PC-9 (cell line): ENCODE results near the gene ZBED4. TPM values are rescaled to one million over a fixed set of nuclear protein-coding genes. Genes with fewer than 3 reads are reported as not detected.

Experiments
- BruUV-seq: library from RNA; stranded (reverse); fragments of 400-500 nt; replicated peaks from 2 replicates; lab custom pipeline; 2021; lab: Mats Ljungman, UMichigan
- CTCF ChIA-PET: fragments of 300-600 bp; sonication (Branson Sonifier 250); formaldehyde crosslinking; loops from one replicate; lab custom pipeline; 2022; ENCODE audit warnings: antibody characterized with exemption; lab: Charles Lee
- POLR2A ChIA-PET: fragments of 300-600 bp; sonication (Branson Sonifier 250); formaldehyde crosslinking; loops from one replicate; lab custom pipeline; 2022; ENCODE audit warnings: antibody characterized with exemption; ENCODE audit not compliant: unreplicated experiment; lab: Charles Lee
- DNase-seq, 2 experiments: peaks; one replicate each; pipeline versions ENCODE4 v3.0.0 to v3.0.0-alpha.2; 2015 to 2022; ENCODE audit warnings: mixed read lengths in 1 of 2
- H2AFZ ChIP-seq: fragments of 200-600 bp; sonication (generic); 2 replicates; pipeline ENCODE4 v1.8.1; 2017; ENCODE audit warnings: antibody characterized with exemption
- H3F3A ChIP-seq: fragments of 200-600 bp; sonication (generic); 2 replicates; pipeline ENCODE4 v1.8.1; 2017; ENCODE audit warnings: antibody characterized with exemption, mild to moderate bottlenecking, low read depth; ENCODE audit not compliant: insufficient read depth
- H3K27ac ChIP-seq: fragments of 200-600 bp; sonication (generic); 2 replicates; pipeline ENCODE4 v1.6.1; 2016; ENCODE audit warnings: mixed run types
- H3K27me3 ChIP-seq: fragments of 200-600 bp; sonication (generic); 2 replicates; pipeline ENCODE4 v1.6.1; 2016; ENCODE audit warnings: low read depth, mixed run types; ENCODE audit not compliant: insufficient read depth
- H3K36me3 ChIP-seq: fragments of 200-600 bp; sonication (generic); 2 replicates; pipeline ENCODE4 v1.6.1; 2016; ENCODE audit warnings: low read depth, mixed run types
- H3K4me1 ChIP-seq: fragments of 200-600 bp; sonication (generic); replicated peaks from 2 replicates; pipeline ENCODE4 v1.6.1; 2016; ENCODE audit warnings: mixed run types; ENCODE audit not compliant: insufficient read depth
- H3K4me2 ChIP-seq: fragments of 200-600 bp; sonication (generic); 2 replicates; pipeline ENCODE4 v1.6.1; 2017; ENCODE audit warnings: mixed run types
- H3K4me3 ChIP-seq: fragments of 200-600 bp; sonication (generic); 2 replicates; pipeline ENCODE4 v1.6.1; 2016; ENCODE audit warnings: mixed run types
- H3K79me2 ChIP-seq: fragments of 200-600 bp; sonication (generic); 2 replicates; pipeline ENCODE4 v1.6.1; 2017; ENCODE audit warnings: low read depth, mixed run types
- H3K9me2 ChIP-seq: fragments of 200-600 bp; sonication (generic); 2 replicates; pipeline ENCODE4 v1.8.1; 2017; ENCODE audit warnings: mild to moderate bottlenecking; ENCODE audit not compliant: insufficient read depth
- H3K9me3 ChIP-seq: fragments of 200-600 bp; sonication (generic); 2 replicates; pipeline ENCODE4 v1.8.1; 2016; ENCODE audit warnings: low read depth; ENCODE audit not compliant: insufficient read depth
- H4K20me1 ChIP-seq: fragments of 200-600 bp; sonication (generic); 2 replicates; pipeline ENCODE4 v1.8.1; 2017; ENCODE audit not compliant: insufficient read depth
- CTCF ChIP-seq: fragments of 200-600 bp; sonication (generic); conservative IDR thresholded peaks from 2 replicates; pipeline ENCODE4 v1.6.1; 2017; ENCODE audit warnings: mixed run types, antibody characterized with exemption, mild to moderate bottlenecking, moderate library complexity
- EZH2 ChIP-seq: fragments of 200-600 bp; sonication (generic); IDR thresholded peaks from 2 replicates; pipeline ENCODE4 v1.8.0; 2017; ENCODE audit warnings: antibody characterized with exemption, low read depth
- intact Hi-C: fragments of 100-400 bp; cut with micrococcal nuclease; formaldehyde crosslinking; loops from one replicate; pipeline ENCODE4 v1.10.0; 2022; ENCODE audit not compliant: unreplicated experiment
- total RNA-seq: library from RNA; stranded (reverse); gene quantifications from 2 replicates; pipeline ENCODE4 v1.2.3, GENCODE V29; 2021

Gene ZBED4
- total RNA-seq, 1 experiment from 2014 or later, result 21.4 TPM

GRCh38 chr22:49927483-49928184 lies 74.0 kb downstream of the ZBED4 start:
- CTCF ChIA-PET, result interaction anchor here (0.6 to 0.7 kb wide), 3 partner anchors 12 to 323 kb away, joined by 3 to 12 read pairs (median 3); no protein-coding TSS in a partner anchor
- no peak for TF ChIP-seq CTCF
- no peak for TF ChIP-seq EZH2
- Histone ChIP-seq H3F3A (peaks cover 37% of the 10 kb centered on the region), H3K27ac (no peak overlapping the region), H3K4me2 (no peak overlapping the region), H4K20me1 (no peaks in the 10 kb centered on the region; the same call in 1 of the 2 replicates), H3K27me3 (no peaks in the 10 kb centered on the region; the same call in 1 of the 2 replicates), H3K36me3 (no peaks in the 10 kb centered on the region), H3K4me1 (peaks cover 8% of the 10 kb centered on the region; the same call in 1 of the 2 replicates), H3K4me3 (no peak overlapping the region), H2AFZ (no peak overlapping the region), H3K9me3 (no peaks in the 10 kb centered on the region), H3K9me2 (no peaks in the 10 kb centered on the region), H3K79me2 (no peaks in the 10 kb centered on the region)
- DNase-seq, result no peak
- POLR2A ChIA-PET, result no interaction called here
- intact Hi-C loops, result loop anchor here (5.0 kb wide), 1 partner anchor 275 kb away; the partner anchor contains the start of gene SELENOO
- no TSS peak for BruUV-seq

- CTCF ChIA-PET, result interaction anchor here (0.7 kb wide), 1 partner anchor 99 kb away, joined by 3 read pairs; no protein-coding TSS in a partner anchor
Measured at GRCh38 chr22:49928185-49928495, 74.5 kb downstream of the ZBED4 start.

More at GRCh38 chr22:49928185-49928495, 74.5 kb downstream of the ZBED4 start:
- no peaks in the 10 kb centered on the region for H3K79me2 ChIP-seq
- H4K20me1 ChIP-seq, result no peaks in the 10 kb centered on the region; the same call in 1 of the 2 replicates
- no peak overlapping the region for H2AFZ ChIP-seq
- TF ChIP-seq CTCF (no peak), EZH2 (no peak)
- peaks cover 43% of the 10 kb centered on the region for H3F3A ChIP-seq
- BruUV-seq, result no TSS peak
- peaks cover 8% of the 10 kb centered on the region; the same call in 1 of the 2 replicates for H3K4me1 ChIP-seq
- H3K9me3 ChIP-seq, result no peaks in the 10 kb centered on the region
- no peak overlapping the region for H3K27ac ChIP-seq
- no peak for DNase-seq
- POLR2A ChIA-PET, result no interaction called here
- no peaks in the 10 kb centered on the region for H3K36me3 ChIP-seq
- H3K9me2 ChIP-seq, result no peaks in the 10 kb centered on the region
- no peaks in the 10 kb centered on the region; the same call in 1 of the 2 replicates for H3K27me3 ChIP-seq
- H3K4me3 ChIP-seq, result no peak overlapping the region
- no peak overlapping the region for H3K4me2 ChIP-seq
- intact Hi-C loops, result loop anchor here (5.0 kb wide), 1 partner anchor 274 kb away; the partner anchor contains the start of gene SELENOO
